Measurements from ENCODE around the gene OTOG. TPM values are rescaled to one million over a fixed set of nuclear protein-coding genes. Genes with fewer than 3 reads are reported as not detected.

Gene OTOG
- total RNA-seq, 3 donors from 2014 or later, result 0.06 TPM; not detected in 2

GRCh38 chr11:17603056-17603825 is 56.2 kb downstream of the OTOG start:
- no peak overlapping the region for H3K4me3 ChIP-seq
- no peaks in the 10 kb centered on the region for H3K4me1 ChIP-seq (ENCODE audit: low read depth)
- no peaks in the 10 kb centered on the region for H3K36me3 ChIP-seq (ENCODE audit: low read depth)
- TF ChIP-seq, protein P1, sequence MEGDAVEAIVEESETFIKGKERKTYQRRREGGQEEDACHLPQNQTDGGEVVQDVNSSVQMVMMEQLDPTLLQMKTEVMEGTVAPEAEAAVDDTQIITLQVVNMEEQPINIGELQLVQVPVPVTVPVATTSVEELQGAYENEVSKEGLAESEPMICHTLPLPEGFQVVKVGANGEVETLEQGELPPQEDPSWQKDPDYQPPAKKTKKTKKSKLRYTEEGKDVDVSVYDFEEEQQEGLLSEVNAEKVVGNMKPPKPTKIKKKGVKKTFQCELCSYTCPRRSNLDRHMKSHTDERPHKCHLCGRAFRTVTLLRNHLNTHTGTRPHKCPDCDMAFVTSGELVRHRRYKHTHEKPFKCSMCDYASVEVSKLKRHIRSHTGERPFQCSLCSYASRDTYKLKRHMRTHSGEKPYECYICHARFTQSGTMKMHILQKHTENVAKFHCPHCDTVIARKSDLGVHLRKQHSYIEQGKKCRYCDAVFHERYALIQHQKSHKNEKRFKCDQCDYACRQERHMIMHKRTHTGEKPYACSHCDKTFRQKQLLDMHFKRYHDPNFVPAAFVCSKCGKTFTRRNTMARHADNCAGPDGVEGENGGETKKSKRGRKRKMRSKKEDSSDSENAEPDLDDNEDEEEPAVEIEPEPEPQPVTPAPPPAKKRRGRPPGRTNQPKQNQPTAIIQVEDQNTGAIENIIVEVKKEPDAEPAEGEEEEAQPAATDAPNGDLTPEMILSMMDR (IDR thresholded peaks at IDR 0.05), result no peak
- H3K9me3 ChIP-seq, result no peaks in the 10 kb centered on the region
- intact Hi-C loops (cut with DNase I, micrococcal nuclease), result no loop called here
- DNase-seq (no peak), ATAC-seq (no peak)

- Histone ChIP-seq H3K4me1 (ENCODE audit: low read depth) (no peaks in the 10 kb centered on the region), H3K36me3 (ENCODE audit: low read depth) (no peaks in the 10 kb centered on the region), H3K9me3 (no peaks in the 10 kb centered on the region), H3K4me3 (no peak overlapping the region)
- TF ChIP-seq, protein P1 (IDR thresholded peaks at IDR 0.05), result no peak
- intact Hi-C loops (cut with DNase I, micrococcal nuclease), result no loop called here
- DNase-seq (no peak), ATAC-seq (no peak)
These were observed 57.3 kb downstream of the OTOG start for GRCh38 chr11:17604201-17604914.

- DNase-seq, result no peak
- Histone ChIP-seq H3K4me1 (ENCODE audit: low read depth) (no peaks in the 10 kb centered on the region), H3K4me3 (no peak overlapping the region), H3K9me3 (no peaks in the 10 kb centered on the region), H3K36me3 (ENCODE audit: low read depth) (no peaks in the 10 kb centered on the region)
- ATAC-seq, result no peak
- TF ChIP-seq, protein P1 (IDR thresholded peaks at IDR 0.05), result no peak
- intact Hi-C loops (cut with DNase I, micrococcal nuclease), result no loop called here
These were observed 57.8 kb downstream of the OTOG start for GRCh38 chr11:17604915-17605233.

DNA sequence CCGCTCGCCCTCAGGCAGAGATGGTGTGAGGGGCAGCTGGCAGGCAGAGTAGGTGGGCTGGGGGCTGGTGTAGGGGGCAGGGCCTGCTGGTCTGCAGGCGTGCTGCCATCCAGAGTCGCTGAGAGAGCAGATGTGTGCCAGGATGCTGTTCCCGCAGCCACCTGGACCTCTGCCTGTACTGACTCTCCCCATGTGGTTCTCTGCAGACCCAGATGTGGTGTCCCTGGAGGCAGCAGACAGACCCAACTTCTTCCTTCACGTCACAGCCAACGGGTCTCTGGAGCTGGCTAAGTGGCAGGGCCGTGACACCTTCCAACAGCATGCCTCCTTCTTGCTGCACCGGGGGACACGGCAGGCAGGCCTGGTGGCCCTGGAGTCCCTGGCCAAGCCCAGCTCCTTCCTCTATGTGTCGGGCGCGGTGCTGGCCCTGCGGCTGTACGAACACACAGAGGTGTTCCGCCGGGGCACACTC is 58.6 kb downstream of the OTOG start:
- Histone ChIP-seq H3K36me3 (ENCODE audit: low read depth) (no peaks in the 10 kb centered on the region), H3K9me3 (no peaks in the 10 kb centered on the region), H3K4me1 (ENCODE audit: low read depth) (no peaks in the 10 kb centered on the region), H3K4me3 (no peak overlapping the region)
- DNase-seq (no peak), ATAC-seq (no peak)
- TF ChIP-seq, protein P1 (IDR thresholded peaks at IDR 0.05), result no peak
- intact Hi-C loops (cut with DNase I, micrococcal nuclease), result no loop called here

DNA sequence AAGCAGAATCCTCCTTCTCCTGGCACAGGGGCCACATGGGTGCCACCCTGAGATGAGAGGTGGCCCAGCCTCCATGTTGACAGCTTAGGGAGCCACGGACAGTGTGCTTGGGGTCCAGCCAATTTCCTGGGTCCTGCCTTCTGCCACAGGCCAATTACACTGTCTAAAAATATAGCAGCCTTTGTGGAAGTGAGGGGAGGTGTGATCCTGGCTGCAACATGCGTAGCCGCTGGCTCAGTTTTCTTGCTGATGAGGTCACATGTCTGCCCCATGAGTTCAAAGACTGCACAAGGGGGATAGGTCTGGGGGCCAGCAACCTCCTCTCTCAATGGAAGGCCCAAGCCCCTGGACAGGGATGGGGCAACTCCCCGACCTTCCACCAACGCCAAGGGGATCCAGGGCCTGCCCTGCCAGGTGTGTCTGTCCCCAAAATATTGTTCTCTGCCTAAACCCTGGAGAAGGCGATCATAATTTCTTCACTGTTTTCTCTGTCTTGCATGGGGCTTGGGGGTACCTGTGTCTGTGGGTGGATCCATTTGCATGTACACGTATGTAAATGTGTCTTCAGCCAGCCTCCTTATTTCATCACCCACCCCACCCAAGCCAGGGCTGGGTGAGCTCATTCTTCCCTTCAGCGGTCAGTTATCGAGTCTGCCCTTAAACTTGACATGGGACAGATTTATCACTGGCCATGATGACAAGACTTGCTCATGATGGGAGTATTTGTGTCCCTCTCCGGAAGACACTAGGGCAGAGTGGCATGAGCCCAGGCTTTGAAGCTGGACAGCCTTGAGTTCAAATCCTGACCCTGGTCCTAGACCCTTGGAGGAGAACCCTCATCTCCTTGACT is 59.4 kb downstream of the OTOG start:
- Histone ChIP-seq H3K4me1 (ENCODE audit: low read depth) (no peaks in the 10 kb centered on the region), H3K36me3 (ENCODE audit: low read depth) (no peaks in the 10 kb centered on the region), H3K4me3 (no peak overlapping the region), H3K9me3 (no peaks in the 10 kb centered on the region)
- TF ChIP-seq, protein P1 (IDR thresholded peaks at IDR 0.05), result no peak
- intact Hi-C loops (cut with DNase I, micrococcal nuclease), result no loop called here
- DNase-seq, result no peak
- ATAC-seq, result no peak

Measured in mucosa of descending colon (tissue), 3 donors.